GM12891 (cell line): ENCODE results near the gene GATAD2A.
A peak's percentile ranks its signal among the peaks of the same experiment; 100 is the strongest.

ENCODE experiments used
- DNase-seq: peaks from one replicate; pipeline ENCODE4 v3.0.0; 2011; ENCODE audit warnings: low spot score; ENCODE audit not compliant: insufficient read length
- FAIRE-seq: peaks from 2 replicates; lab custom pipeline; 2011; peaks lifted over from hg19 to GRCh38; lab: Jason Lieb, UNC
- PAX5 ChIP-seq: IDR thresholded peaks from 2 replicates; pipeline ENCODE4 v1.6.1; 2011; ENCODE audit warnings: low read length, moderate library complexity, mild to moderate bottlenecking; ENCODE audit not compliant: insufficient read depth, severe bottlenecking
- POLR2A ChIP-seq: IDR thresholded peaks from 2 replicates; pipeline ENCODE4 v1.6.1; 2011; ENCODE audit warnings: low read depth, low read length, control low read depth
- POLR2AphosphoS5 ChIP-seq: IDR thresholded peaks from 2 replicates; pipeline ENCODE4 v1.6.1; 2011; ENCODE audit warnings: low read depth, low read length, control low read depth
- POU2F2 ChIP-seq: IDR thresholded peaks from 2 replicates; pipeline ENCODE4 v1.6.1; 2011; ENCODE audit warnings: low read depth, mild to moderate bottlenecking, control low read depth, low read length, moderate library complexity
- SPI1 ChIP-seq: IDR thresholded peaks from 2 replicates; pipeline ENCODE4 v1.6.1; 2011; ENCODE audit warnings: low read depth, low read length, control low read depth
- TAF1 ChIP-seq: IDR thresholded peaks from 2 replicates; pipeline ENCODE4 v1.6.1; 2011; ENCODE audit warnings: low read depth, low read length, control low read depth

The GATAD2A gene

GRCh38 chr19:19410553-19411550 is 5.4 kb downstream of the GATAD2A start:
- peak; percentile 44 for DNase-seq
- FAIRE-seq: peak; percentile 95
- TF ChIP-seq POU2F2 (no peak), TAF1 (no peak), SPI1 (no peak), PAX5 (no peak), POLR2A (no peak; the same call in 1 of the 2 replicates)

GRCh38 chr19:19416280-19416679 is 10.8 kb downstream of the GATAD2A start:
- no peak for TF ChIP-seq SPI1
- no peak for TF ChIP-seq POLR2A
- no peak for TF ChIP-seq TAF1
- no peak for TF ChIP-seq PAX5
- TF ChIP-seq POLR2AphosphoS5: no peak
- TF ChIP-seq POU2F2: no peak
- DNase-seq (no peak), FAIRE-seq (no peak)

- TF ChIP-seq SPI1 (no peak), POU2F2 (no peak), POLR2A (no peak), POLR2AphosphoS5 (no peak), TAF1 (no peak), PAX5 (no peak)
- no peak for FAIRE-seq
- DNase-seq: no peak
These were observed 11.6 kb downstream of the GATAD2A start for GRCh38 chr19:19417046-19417445.

GRCh38 chr19:19417628-19418245 is 12.3 kb downstream of the GATAD2A start:
- DNase-seq (no peak), FAIRE-seq (no peak)
- no peak for TF ChIP-seq SPI1
- TF ChIP-seq POLR2AphosphoS5: no peak
- TF ChIP-seq PAX5: no peak
- TF ChIP-seq POU2F2: no peak
- no peak for TF ChIP-seq TAF1
- TF ChIP-seq POLR2A: peak; percentile 44; the same call in 1 of the 2 replicates

- DNase-seq: no peak
- TF ChIP-seq PAX5 (no peak), POLR2A (no peak), SPI1 (no peak), POU2F2 (no peak), TAF1 (no peak), POLR2AphosphoS5 (no peak)
- peak; percentile 61 for FAIRE-seq
These were observed 13.2 kb downstream of the GATAD2A start for GRCh38 chr19:19418555-19419260.

GRCh38 chr19:19420570-19421298 is 15.3 kb downstream of the GATAD2A start:
- FAIRE-seq (peak; percentile 16), DNase-seq (no peak)
- TF ChIP-seq POU2F2 (no peak), PAX5 (no peak), TAF1 (no peak), POLR2AphosphoS5 (no peak), POLR2A (no peak), SPI1 (no peak)

GRCh38 chr19:19421299-19421696 is 15.8 kb downstream of the GATAD2A start:
- DNase-seq (no peak), FAIRE-seq (no peak)
- no peak for TF ChIP-seq TAF1
- TF ChIP-seq POLR2A: no peak; the same call in 1 of the 2 replicates
- no peak for TF ChIP-seq SPI1
- no peak for TF ChIP-seq POU2F2
- no peak for TF ChIP-seq PAX5
- no peak for TF ChIP-seq POLR2AphosphoS5

GRCh38 chr19:19422156-19422555 is 16.7 kb downstream of the GATAD2A start:
- no peak for TF ChIP-seq TAF1
- TF ChIP-seq POLR2AphosphoS5: no peak
- no peak for TF ChIP-seq SPI1
- no peak for TF ChIP-seq POLR2A
- no peak for TF ChIP-seq POU2F2
- no peak for TF ChIP-seq PAX5
- FAIRE-seq (no peak), DNase-seq (no peak)
